PC-9 (cell line): ENCODE data around the gene FILIP1L. TPM values are rescaled to one million over a fixed set of nuclear protein-coding genes. Genes with fewer than 3 reads are reported as not detected.

Experiments used
- BruUV-seq: library from RNA; stranded (reverse); fragments of 400-500 nt; replicated peaks from 2 replicates; lab custom pipeline; 2021; lab: Mats Ljungman, UMichigan
- CTCF ChIA-PET: fragments of 300-600 bp; sonication (Branson Sonifier 250); formaldehyde crosslinking; loops from one replicate; lab custom pipeline; 2022; ENCODE audit warnings: antibody characterized with exemption; lab: Charles Lee
- POLR2A ChIA-PET: fragments of 300-600 bp; sonication (Branson Sonifier 250); formaldehyde crosslinking; loops from one replicate; lab custom pipeline; 2022; ENCODE audit warnings: antibody characterized with exemption; ENCODE audit not compliant: unreplicated experiment; lab: Charles Lee
- DNase-seq, 2 experiments: peaks; one replicate each; pipeline versions ENCODE4 v3.0.0 to v3.0.0-alpha.2; 2015 to 2022; ENCODE audit warnings: mixed read lengths in 1 of 2
- H2AFZ ChIP-seq: fragments of 200-600 bp; sonication (generic); 2 replicates; pipeline ENCODE4 v1.8.1; 2017; ENCODE audit warnings: antibody characterized with exemption
- H3F3A ChIP-seq: fragments of 200-600 bp; sonication (generic); 2 replicates; pipeline ENCODE4 v1.8.1; 2017; ENCODE audit warnings: antibody characterized with exemption, mild to moderate bottlenecking, low read depth; ENCODE audit not compliant: insufficient read depth
- H3K27ac ChIP-seq: fragments of 200-600 bp; sonication (generic); 2 replicates; pipeline ENCODE4 v1.6.1; 2016; ENCODE audit warnings: mixed run types
- H3K27me3 ChIP-seq: fragments of 200-600 bp; sonication (generic); 2 replicates; pipeline ENCODE4 v1.6.1; 2016; ENCODE audit warnings: low read depth, mixed run types; ENCODE audit not compliant: insufficient read depth
- H3K36me3 ChIP-seq: fragments of 200-600 bp; sonication (generic); 2 replicates; pipeline ENCODE4 v1.6.1; 2016; ENCODE audit warnings: low read depth, mixed run types
- H3K4me1 ChIP-seq: fragments of 200-600 bp; sonication (generic); replicated peaks from 2 replicates; pipeline ENCODE4 v1.6.1; 2016; ENCODE audit warnings: mixed run types; ENCODE audit not compliant: insufficient read depth
- H3K4me2 ChIP-seq: fragments of 200-600 bp; sonication (generic); 2 replicates; pipeline ENCODE4 v1.6.1; 2017; ENCODE audit warnings: mixed run types
- H3K4me3 ChIP-seq: fragments of 200-600 bp; sonication (generic); 2 replicates; pipeline ENCODE4 v1.6.1; 2016; ENCODE audit warnings: mixed run types
- H3K79me2 ChIP-seq: fragments of 200-600 bp; sonication (generic); 2 replicates; pipeline ENCODE4 v1.6.1; 2017; ENCODE audit warnings: low read depth, mixed run types
- H3K9me2 ChIP-seq: fragments of 200-600 bp; sonication (generic); 2 replicates; pipeline ENCODE4 v1.8.1; 2017; ENCODE audit warnings: mild to moderate bottlenecking; ENCODE audit not compliant: insufficient read depth
- H3K9me3 ChIP-seq: fragments of 200-600 bp; sonication (generic); 2 replicates; pipeline ENCODE4 v1.8.1; 2016; ENCODE audit warnings: low read depth; ENCODE audit not compliant: insufficient read depth
- H4K20me1 ChIP-seq: fragments of 200-600 bp; sonication (generic); 2 replicates; pipeline ENCODE4 v1.8.1; 2017; ENCODE audit not compliant: insufficient read depth
- EZH2 ChIP-seq: fragments of 200-600 bp; sonication (generic); IDR thresholded peaks from 2 replicates; pipeline ENCODE4 v1.8.0; 2017; ENCODE audit warnings: antibody characterized with exemption, low read depth
- intact Hi-C: fragments of 100-400 bp; cut with micrococcal nuclease; formaldehyde crosslinking; loops from one replicate; pipeline ENCODE4 v1.10.0; 2022; ENCODE audit not compliant: unreplicated experiment
- total RNA-seq: library from RNA; stranded (reverse); gene quantifications from 2 replicates; pipeline ENCODE4 v1.2.3, GENCODE V29; 2021
- TF ChIP-seq, protein P1 (sequence below): fragments of 200-600 bp; sonication (generic); conservative IDR thresholded peaks from 2 replicates; pipeline ENCODE4 v1.6.1; 2017; ENCODE audit warnings: mixed run types, antibody characterized with exemption, mild to moderate bottlenecking, moderate library complexity

Gene FILIP1L
- total RNA-seq, 1 experiment from 2014 or later = 16.8 TPM

DNA sequence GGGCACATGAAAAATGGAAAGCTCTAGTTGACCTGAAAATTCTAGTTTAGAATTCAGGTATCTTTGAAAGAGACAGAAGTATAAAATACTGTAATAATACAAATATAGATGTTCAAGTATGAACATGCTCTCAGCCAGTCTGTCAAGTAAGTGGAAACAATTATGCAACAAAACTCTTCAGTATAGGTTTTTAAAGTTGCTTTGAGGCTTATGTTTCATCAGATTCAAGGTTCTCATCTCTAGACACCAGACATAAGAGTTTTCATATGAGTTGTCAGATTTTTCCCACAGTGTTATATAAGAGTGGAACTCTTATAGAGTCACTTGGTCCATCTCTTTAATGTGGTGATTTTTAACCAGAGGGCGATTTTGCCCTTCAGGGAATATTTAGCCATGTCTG lies 274.7 kb downstream of the FILIP1L start:
- Histone ChIP-seq H2AFZ (no peak overlapping the region), H3K9me3 (no peaks in the 10 kb centered on the region), H3K79me2 (peaks cover 44% of the 10 kb centered on the region), H3K27ac (no peak overlapping the region), H3K4me2 (no peak overlapping the region), H3K9me2 (no peaks in the 10 kb centered on the region), H3F3A (peaks cover 6% of the 10 kb centered on the region; the same call in 1 of the 2 replicates), H3K36me3 (peaks cover 7% of the 10 kb centered on the region; the same call in 1 of the 2 replicates), H3K4me3 (no peak overlapping the region), H3K27me3 (no peaks in the 10 kb centered on the region), H3K4me1 (peaks cover 8% of the 10 kb centered on the region; the same call in 1 of the 2 replicates), H4K20me1 (no peaks in the 10 kb centered on the region)
- TF ChIP-seq, protein P1, sequence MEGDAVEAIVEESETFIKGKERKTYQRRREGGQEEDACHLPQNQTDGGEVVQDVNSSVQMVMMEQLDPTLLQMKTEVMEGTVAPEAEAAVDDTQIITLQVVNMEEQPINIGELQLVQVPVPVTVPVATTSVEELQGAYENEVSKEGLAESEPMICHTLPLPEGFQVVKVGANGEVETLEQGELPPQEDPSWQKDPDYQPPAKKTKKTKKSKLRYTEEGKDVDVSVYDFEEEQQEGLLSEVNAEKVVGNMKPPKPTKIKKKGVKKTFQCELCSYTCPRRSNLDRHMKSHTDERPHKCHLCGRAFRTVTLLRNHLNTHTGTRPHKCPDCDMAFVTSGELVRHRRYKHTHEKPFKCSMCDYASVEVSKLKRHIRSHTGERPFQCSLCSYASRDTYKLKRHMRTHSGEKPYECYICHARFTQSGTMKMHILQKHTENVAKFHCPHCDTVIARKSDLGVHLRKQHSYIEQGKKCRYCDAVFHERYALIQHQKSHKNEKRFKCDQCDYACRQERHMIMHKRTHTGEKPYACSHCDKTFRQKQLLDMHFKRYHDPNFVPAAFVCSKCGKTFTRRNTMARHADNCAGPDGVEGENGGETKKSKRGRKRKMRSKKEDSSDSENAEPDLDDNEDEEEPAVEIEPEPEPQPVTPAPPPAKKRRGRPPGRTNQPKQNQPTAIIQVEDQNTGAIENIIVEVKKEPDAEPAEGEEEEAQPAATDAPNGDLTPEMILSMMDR = no peak
- TF ChIP-seq EZH2 = no peak
- ChIA-PET POLR2A (no interaction called here), CTCF (interaction anchor here (0.5 kb wide), 1 partner anchor 175 kb away, joined by 13 read pairs; no protein-coding TSS in a partner anchor)
- BruUV-seq = no TSS peak
- no peak for DNase-seq
- intact Hi-C loops = loop anchor here (10.0 kb wide), 1 partner anchor 325 kb away; no protein-coding TSS in a partner anchor

DNA sequence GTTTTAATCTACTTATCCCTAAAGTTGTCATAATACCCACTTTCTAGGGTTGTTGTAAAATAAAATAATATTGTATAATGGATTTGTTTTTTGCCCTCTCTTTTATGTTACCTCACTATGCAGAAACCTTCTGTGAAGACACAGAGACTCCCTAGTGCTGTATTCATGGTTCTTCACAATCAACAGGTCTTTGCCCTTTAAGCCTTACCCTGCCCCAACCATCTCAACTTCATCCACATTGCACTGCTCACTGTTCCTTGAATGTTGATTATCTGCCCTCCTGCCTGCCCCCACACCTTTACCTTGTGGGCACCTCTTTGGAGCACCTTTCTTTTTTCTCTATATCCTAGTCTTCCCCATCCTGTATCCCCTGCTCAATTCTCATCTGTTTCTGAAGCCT lies 275.5 kb downstream of the FILIP1L start:
- Histone ChIP-seq H3F3A (peaks cover 6% of the 10 kb centered on the region; the same call in 1 of the 2 replicates), H3K9me2 (no peaks in the 10 kb centered on the region), H3K4me2 (no peak overlapping the region), H3K4me3 (no peak overlapping the region), H3K27me3 (no peaks in the 10 kb centered on the region), H2AFZ (no peak overlapping the region), H3K4me1 (peaks cover 8% of the 10 kb centered on the region; the same call in 1 of the 2 replicates), H4K20me1 (no peaks in the 10 kb centered on the region), H3K9me3 (no peaks in the 10 kb centered on the region), H3K36me3 (peaks cover 7% of the 10 kb centered on the region; the same call in 1 of the 2 replicates), H3K27ac (no peak overlapping the region), H3K79me2 (peaks cover 43% of the 10 kb centered on the region)
- no peak for DNase-seq
- TF ChIP-seq EZH2 = no peak
- TF ChIP-seq, protein P1 = no peak
- intact Hi-C loops = no loop called here
- POLR2A ChIA-PET = no interaction called here
- CTCF ChIA-PET = interaction anchor here (0.5 kb wide), 1 partner anchor 176 kb away, joined by 13 read pairs; no protein-coding TSS in a partner anchor
- no TSS peak for BruUV-seq

DNA sequence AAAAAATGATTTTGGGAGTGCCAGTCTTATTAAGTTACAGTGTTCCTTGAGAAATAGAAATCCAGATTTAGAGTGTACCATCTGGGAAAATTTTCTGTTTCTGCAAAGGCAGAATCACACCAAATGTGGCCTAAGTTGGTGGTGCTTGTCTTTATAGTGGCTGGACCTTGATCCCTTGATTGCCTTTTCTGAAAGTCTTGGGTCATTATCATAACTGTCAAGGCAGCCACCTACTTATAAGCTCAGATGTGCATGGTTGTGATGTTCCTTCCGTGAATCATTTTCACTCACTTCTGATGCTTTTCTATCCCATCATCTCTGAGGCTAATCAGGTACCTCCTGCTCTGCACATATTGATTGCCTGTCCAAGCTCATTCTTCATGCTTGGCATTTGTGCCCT lies 276.6 kb downstream of the FILIP1L start:
- H3K79me2 ChIP-seq = peaks cover 50% of the 10 kb centered on the region
- no TSS peak for BruUV-seq
- no peaks in the 10 kb centered on the region for H3K27me3 ChIP-seq
- intact Hi-C loops = no loop called here
- no peak for DNase-seq
- no peak overlapping the region for H2AFZ ChIP-seq
- no peaks in the 10 kb centered on the region for H4K20me1 ChIP-seq
- peaks cover 7% of the 10 kb centered on the region; the same call in 1 of the 2 replicates for H3K36me3 ChIP-seq
- H3K9me2 ChIP-seq = no peaks in the 10 kb centered on the region
- peaks cover 3% of the 10 kb centered on the region; the same call in 1 of the 2 replicates for H3F3A ChIP-seq
- CTCF ChIA-PET = interaction anchor here (0.6 to 1.1 kb wide), 2 partner anchors 9 to 255 kb away, joined by 3 to 4 read pairs; no protein-coding TSS in a partner anchor
- H3K4me2 ChIP-seq = no peak overlapping the region
- H3K4me1 ChIP-seq = no peaks in the 10 kb centered on the region; the same call in 1 of the 2 replicates
- no peak overlapping the region for H3K27ac ChIP-seq
- POLR2A ChIA-PET = no interaction called here
- H3K4me3 ChIP-seq = no peak overlapping the region
- H3K9me3 ChIP-seq = no peaks in the 10 kb centered on the region
- no peak for TF ChIP-seq EZH2
- TF ChIP-seq, protein P1 = no peak
